GM19438 (cell line): ENCODE measurements around the gene FXYD2.

Experiments used
- ATAC-seq: cut with Tn5 transposase; IDR thresholded peaks from one replicate; pipeline ENCODE4 v1.9.1; 2021; ENCODE audit warnings: low read depth; ENCODE audit not compliant: unreplicated experiment

The FXYD2 gene

GRCh38 chr11:117859061-117859460, 34.5 kb upstream of the FXYD2 start:
- no peak for ATAC-seq

- no peak for ATAC-seq
These were observed 33.3 kb upstream of the FXYD2 start for GRCh38 chr11:117857734-117858414.

- no peak for ATAC-seq
These were observed 31.5 kb upstream of the FXYD2 start for GRCh38 chr11:117855912-117856651.

GRCh38 chr11:117855186-117855845, 30.8 kb upstream of the FXYD2 start:
- no peak for ATAC-seq

GRCh38 chr11:117852309-117852708, 27.8 kb upstream of the FXYD2 start:
- ATAC-seq = no peak

GRCh38 chr11:117851852-117852251, 27.3 kb upstream of the FXYD2 start:
- ATAC-seq = no peak

- ATAC-seq = no peak
These were observed 26.6 kb upstream of the FXYD2 start for GRCh38 chr11:117851106-117851505.

- ATAC-seq = no peak
These were observed 25.4 kb upstream of the FXYD2 start for GRCh38 chr11:117849781-117850414.

GRCh38 chr11:117843666-117844484, 19.3 kb upstream of the FXYD2 start:
- no peak for ATAC-seq

GRCh38 chr11:117842131-117842941, 17.8 kb upstream of the FXYD2 start:
- no peak for ATAC-seq

- ATAC-seq = no peak
These were observed 17.0 kb upstream of the FXYD2 start for GRCh38 chr11:117841551-117842031.

- ATAC-seq = no peak
These were observed 16.5 kb upstream of the FXYD2 start for GRCh38 chr11:117840881-117841550.

- ATAC-seq = no peak
These were observed 15.6 kb upstream of the FXYD2 start for GRCh38 chr11:117839936-117840813.

GRCh38 chr11:117839380-117839881, 14.9 kb upstream of the FXYD2 start:
- ATAC-seq = no peak

- no peak for ATAC-seq
These were observed 14.4 kb upstream of the FXYD2 start for GRCh38 chr11:117838901-117839300.

- no peak for ATAC-seq
These were observed 13.2 kb upstream of the FXYD2 start for GRCh38 chr11:117837791-117838190.

GRCh38 chr11:117837070-117837776, 12.7 kb upstream of the FXYD2 start:
- ATAC-seq = no peak
